CD8-positive, alpha-beta memory T cell (primary cell): ENCODE data around the gene ZNF292. TPM values are rescaled to one million over a fixed set of nuclear protein-coding genes. Genes with fewer than 3 reads are reported as not detected.

Experiments
- CTCF ChIA-PET: fragments of 350-600 bp; sonication (Branson Sonifier 250); formaldehyde crosslinking; loops from one replicate; lab custom pipeline; 2021; ENCODE audit warnings: antibody characterized with exemption; lab: Charles Lee
- POLR2A ChIA-PET: fragments of 350-600 bp; sonication (Branson Sonifier 250); formaldehyde crosslinking; loops from one replicate; lab custom pipeline; 2021; ENCODE audit warnings: antibody characterized with exemption; lab: Charles Lee
- DNase-seq, 5 donors: peaks; one replicate each; pipeline versions ENCODE4 v3.0.0 to v3.0.0-alpha.2; 2020 to 2022; ENCODE audit warnings: mixed read lengths in 1 of 5
- H3K27ac ChIP-seq: one replicate; pipeline ENCODE4 v1.7.0; 2013; ENCODE audit warnings: low read depth, mild to moderate bottlenecking, low read length, moderate library complexity
- H3K27me3 ChIP-seq: 2 replicates; pipeline ENCODE4 v1.7.0; 2013; ENCODE audit warnings: low read length, mild to moderate bottlenecking; ENCODE audit not compliant: insufficient read depth, poor library complexity, severe bottlenecking
- H3K36me3 ChIP-seq: 2 replicates; pipeline ENCODE4 v1.7.0; 2013; ENCODE audit warnings: mild to moderate bottlenecking, low read length, moderate library complexity; ENCODE audit not compliant: insufficient read depth
- H3K4me1 ChIP-seq: 2 replicates; pipeline ENCODE4 v1.7.0; 2013; ENCODE audit warnings: mild to moderate bottlenecking, low read length, moderate library complexity; ENCODE audit not compliant: insufficient read depth
- H3K4me3 ChIP-seq: 2 replicates; pipeline ENCODE4 v1.7.0; 2013; ENCODE audit warnings: mild to moderate bottlenecking, low read length
- H3K9me3 ChIP-seq: 2 replicates; pipeline ENCODE4 v1.7.0; 2013; ENCODE audit warnings: mild to moderate bottlenecking, low read length
- H3K27ac Mint-ChIP-seq, 8 donors: one replicate each; pipeline ENCODE4 v1.8.0; 2020 to 2021; ENCODE audit warnings: mixed read lengths in 8 of 8, mild to moderate bottlenecking in 6 of 8, inconsistent platforms in 3 of 8, moderate library complexity in 3 of 8
- H3K27me3 Mint-ChIP-seq, 2 donors: one replicate each; pipeline ENCODE4 v1.8.0; 2020 to 2021; ENCODE audit warnings: mixed read lengths in 2 of 2, mild to moderate bottlenecking in 1 of 2, moderate library complexity in 1 of 2
- H3K36me3 Mint-ChIP-seq, 3 donors: one replicate each; pipeline ENCODE4 v1.8.0; 2020 to 2021; ENCODE audit warnings: mixed read lengths in 3 of 3, inconsistent platforms in 1 of 3, mild to moderate bottlenecking in 1 of 3
- H3K4me1 Mint-ChIP-seq, 3 donors: one replicate each; pipeline ENCODE4 v1.8.0; 2020 to 2021; ENCODE audit warnings: mixed read lengths in 3 of 3, inconsistent platforms in 1 of 3, mild to moderate bottlenecking in 1 of 3
- H3K4me3 Mint-ChIP-seq, 7 donors: one replicate each; pipeline ENCODE4 v1.8.0; 2020 to 2021; ENCODE audit warnings: mixed read lengths in 7 of 7, mild to moderate bottlenecking in 6 of 7, moderate library complexity in 4 of 7, inconsistent platforms in 2 of 7
- H3K9me3 Mint-ChIP-seq, 5 donors: one replicate each; pipeline ENCODE4 v1.8.0; 2020 to 2022; ENCODE audit warnings: mixed read lengths in 5 of 5, mild to moderate bottlenecking in 3 of 5, moderate library complexity in 2 of 5, inconsistent platforms in 1 of 5
- polyA plus RNA-seq: library from polyadenylated mRNA; unstranded; fragments of 300-500 nt; fragmentation: Illumina TruSeq; gene quantifications from one replicate; pipeline ENCODE4 v1.2.3, GENCODE V29; 2021
- total RNA-seq, 2 experiments: library from RNA; stranded (reverse); gene quantifications; one replicate each; pipeline ENCODE4 v1.2.3, GENCODE V29; 2021

The ZNF292 gene
- total and polyA plus RNA-seq, 3 experiments from 2014 or later, result 37.9 to 50.7 (median 49.3) TPM

GRCh38 chr6:87164004-87164403, 8.6 kb downstream of the ZNF292 start:
- Histone ChIP-seq H3K36me3 (no peaks in the 10 kb centered on the region), H3K9me3 (no peaks in the 10 kb centered on the region), H3K27ac (no peak overlapping the region), H3K4me3 (no peak overlapping the region), H3K27me3 (no peaks in the 10 kb centered on the region), H3K4me1 (peaks cover 53% of the 10 kb centered on the region)
- ChIA-PET CTCF (interaction anchor here (2.1 kb wide), 1 partner anchor 25 kb away, joined by 9 read pairs; no protein-coding TSS in a partner anchor), POLR2A (no interaction called here)
- Mint-ChIP-seq H3K27me3 (no peaks in the 10 kb centered on the region), H3K36me3 (peaks cover 0 to 19% (median 4%) of the 10 kb centered on the region in 3 donors), H3K4me1 (peaks cover 74 to 95% (median 89%) of the 10 kb centered on the region in 3 donors), H3K9me3 (no peaks in the 10 kb centered on the region), H3K4me3 (peak overlapping the region in 2 of 7 donors; percentile 4 to 26), H3K27ac (peak overlapping the region in 6 of 8 donors; percentile 30 to 68 (median 46))
- no peak for DNase-seq

- H3K36me3 ChIP-seq, result no peaks in the 10 kb centered on the region
- no peak overlapping the region for H3K4me3 ChIP-seq
- no peaks in the 10 kb centered on the region for H3K9me3 ChIP-seq
- POLR2A ChIA-PET, result no interaction called here
- H3K9me3 Mint-ChIP-seq, result no peaks in the 10 kb centered on the region
- no peak for DNase-seq
- CTCF ChIA-PET, result no interaction called here
- H3K27me3 ChIP-seq, result no peaks in the 10 kb centered on the region
- no peaks in the 10 kb centered on the region for H3K27me3 Mint-ChIP-seq
- peak overlapping the region in 3 of 8 donors; percentile 32 to 49 (median 43) for H3K27ac Mint-ChIP-seq
- H3K27ac ChIP-seq, result no peak overlapping the region
- peaks cover 0 to 22% (median 4%) of the 10 kb centered on the region in 3 donors for H3K36me3 Mint-ChIP-seq
- H3K4me3 Mint-ChIP-seq, result peak overlapping the region in 2 of 7 donors; percentile 19 to 26
- peaks cover 75 to 98% (median 93%) of the 10 kb centered on the region in 3 donors for H3K4me1 Mint-ChIP-seq
- peaks cover 51% of the 10 kb centered on the region for H3K4me1 ChIP-seq
Observed at GRCh38 chr6:87164506-87164905, 9.1 kb downstream of the ZNF292 start.

- Histone ChIP-seq H3K9me3 (no peaks in the 10 kb centered on the region), H3K27me3 (no peaks in the 10 kb centered on the region), H3K27ac (no peak overlapping the region), H3K36me3 (no peaks in the 10 kb centered on the region), H3K4me3 (no peak overlapping the region), H3K4me1 (peaks cover 45% of the 10 kb centered on the region)
- Mint-ChIP-seq H3K36me3 (peaks cover 0 to 22% (median 6%) of the 10 kb centered on the region in 3 donors), H3K4me1 (peaks cover 72 to 98% (median 95%) of the 10 kb centered on the region in 3 donors), H3K9me3 (no peaks in the 10 kb centered on the region), H3K4me3 (peak overlapping the region in 2 of 7 donors; percentile 10 to 21), H3K27me3 (no peaks in the 10 kb centered on the region), H3K27ac (peak overlapping the region in 1 of 8 donors; percentile 17)
- POLR2A ChIA-PET, result no interaction called here
- no peak for DNase-seq
- CTCF ChIA-PET, result interaction anchor here (0.8 kb wide), 1 partner anchor 9 kb away, joined by 3 read pairs; the partner anchor contains the start of gene ZNF292
Observed at GRCh38 chr6:87165185-87165584, 9.8 kb downstream of the ZNF292 start.

GRCh38 chr6:87171938-87172633, 16.7 kb downstream of the ZNF292 start:
- peak overlapping the region in 2 of 8 donors; percentile 0 to 20 for H3K27ac Mint-ChIP-seq
- ChIA-PET CTCF (no interaction called here), POLR2A (no interaction called here)
- H3K36me3 ChIP-seq, result no peaks in the 10 kb centered on the region
- H3K4me1 ChIP-seq, result peaks cover 32% of the 10 kb centered on the region
- peaks cover 0 to 21% (median 5%) of the 10 kb centered on the region in 3 donors for H3K36me3 Mint-ChIP-seq
- no peaks in the 10 kb centered on the region for H3K9me3 Mint-ChIP-seq
- no peaks in the 10 kb centered on the region for H3K9me3 ChIP-seq
- H3K4me1 Mint-ChIP-seq, result peaks cover 72 to 96% (median 95%) of the 10 kb centered on the region in 3 donors
- no peaks in the 10 kb centered on the region for H3K27me3 Mint-ChIP-seq
- DNase-seq, result no peak
- H3K4me3 ChIP-seq, result no peak overlapping the region
- H3K4me3 Mint-ChIP-seq, result peak overlapping the region in 2 of 7 donors; percentile 9 to 45
- H3K27ac ChIP-seq, result no peak overlapping the region
- no peaks in the 10 kb centered on the region for H3K27me3 ChIP-seq

- Mint-ChIP-seq H3K27ac (peak overlapping the region in 4 of 8 donors; percentile 19 to 69 (median 32)), H3K27me3 (no peaks in the 10 kb centered on the region), H3K36me3 (peaks cover 3 to 26% (median 7%) of the 10 kb centered on the region in 3 donors), H3K9me3 (no peaks in the 10 kb centered on the region), H3K4me3 (peak overlapping the region in 3 of 7 donors; percentile 0 to 53 (median 47)), H3K4me1 (peaks cover 75 to 94% (median 94%) of the 10 kb centered on the region in 3 donors)
- ChIA-PET CTCF (no interaction called here), POLR2A (no interaction called here)
- H3K9me3 ChIP-seq, result no peaks in the 10 kb centered on the region
- H3K36me3 ChIP-seq, result no peaks in the 10 kb centered on the region
- H3K4me1 ChIP-seq, result peaks cover 32% of the 10 kb centered on the region
- no peak for DNase-seq
- H3K4me3 ChIP-seq, result no peak overlapping the region
- no peaks in the 10 kb centered on the region for H3K27me3 ChIP-seq
- no peak overlapping the region for H3K27ac ChIP-seq
Observed at GRCh38 chr6:87174078-87174579, 18.8 kb downstream of the ZNF292 start.

GRCh38 chr6:87176493-87176892, 21.1 kb downstream of the ZNF292 start:
- Mint-ChIP-seq H3K4me3 (no peak overlapping the region), H3K4me1 (peaks cover 74 to 95% (median 94%) of the 10 kb centered on the region in 3 donors), H3K27ac (peak overlapping the region in 1 of 8 donors; percentile 14), H3K36me3 (peaks cover 3 to 40% (median 11%) of the 10 kb centered on the region in 3 donors), H3K9me3 (no peaks in the 10 kb centered on the region), H3K27me3 (no peaks in the 10 kb centered on the region)
- POLR2A ChIA-PET, result no interaction called here
- Histone ChIP-seq H3K4me1 (peaks cover 26% of the 10 kb centered on the region), H3K36me3 (no peaks in the 10 kb centered on the region), H3K4me3 (no peak overlapping the region), H3K9me3 (no peaks in the 10 kb centered on the region), H3K27ac (no peak overlapping the region), H3K27me3 (no peaks in the 10 kb centered on the region)
- CTCF ChIA-PET, result interaction anchor here (1.5 kb wide), 1 partner anchor 9 kb away, joined by 3 read pairs; no protein-coding TSS in a partner anchor
- no peak for DNase-seq

GRCh38 chr6:87180105-87180728, 24.9 kb downstream of the ZNF292 start:
- H3K9me3 Mint-ChIP-seq, result no peaks in the 10 kb centered on the region
- Histone ChIP-seq H3K27ac (peak overlapping the region; percentile 17), H3K27me3 (no peaks in the 10 kb centered on the region), H3K9me3 (no peaks in the 10 kb centered on the region), H3K4me1 (peaks cover 18% of the 10 kb centered on the region), H3K36me3 (no peaks in the 10 kb centered on the region), H3K4me3 (no peak overlapping the region)
- DNase-seq, result no peak
- peaks cover 3 to 55% (median 11%) of the 10 kb centered on the region in 3 donors for H3K36me3 Mint-ChIP-seq
- H3K27me3 Mint-ChIP-seq, result no peaks in the 10 kb centered on the region
- ChIA-PET CTCF (interaction anchor here (0.6 to 0.9 kb wide), 2 partner anchors 31 to 135 kb away, joined by 3 read pairs; no protein-coding TSS in a partner anchor), POLR2A (no interaction called here)
- H3K4me3 Mint-ChIP-seq, result peak overlapping the region in 1 of 7 donors; percentile 1
- peaks cover 63 to 96% (median 94%) of the 10 kb centered on the region in 3 donors for H3K4me1 Mint-ChIP-seq
- H3K27ac Mint-ChIP-seq, result peak overlapping the region in 4 of 8 donors; percentile 22 to 89 (median 48)
